MCF 10A (cell line): ENCODE measurements around the gene STOML1. TPM values are rescaled to one million over a fixed set of nuclear protein-coding genes. Genes with fewer than 3 reads are reported as not detected.

Source experiments
- BruUV-seq: library from RNA; stranded (reverse); fragments of 400-500 nt; replicated peaks from 2 replicates; lab custom pipeline; 2021; lab: Mats Ljungman, UMichigan
- CTCF ChIA-PET: fragments of 300-600 bp; sonication (Branson Sonifier 250); formaldehyde crosslinking; extraction: SDS; loops from one replicate; lab custom pipeline; 2021; ENCODE audit warnings: antibody characterized with exemption, inconsistent platforms; lab: Yijun Ruan, JAX
- POLR2A ChIA-PET: fragments of 300-600, 350-650 bp; sonication (Branson Sonifier 250); formaldehyde crosslinking; extraction: SDS; loops from one replicate; lab custom pipeline; 2020; ENCODE audit warnings: antibody characterized with exemption, inconsistent platforms; lab: Yijun Ruan, JAX
- DNase-seq: peaks from one replicate; pipeline ENCODE4 v3.0.0-alpha.2; 2018; ENCODE audit not compliant: unreplicated experiment
- H3K27ac Mint-ChIP-seq: one replicate; pipeline ENCODE4 v1.8.0; 2022; ENCODE audit warnings: mild to moderate bottlenecking, low read depth, mixed read lengths; ENCODE audit not compliant: unreplicated experiment
- H3K27me3 Mint-ChIP-seq: one replicate; pipeline ENCODE4 v1.8.0; 2022; ENCODE audit warnings: mixed read lengths; ENCODE audit not compliant: insufficient read depth, unreplicated experiment
- H3K36me3 Mint-ChIP-seq: one replicate; pipeline ENCODE4 v1.8.0; 2022; ENCODE audit warnings: mild to moderate bottlenecking, moderate library complexity, mixed read lengths; ENCODE audit not compliant: insufficient read depth, unreplicated experiment
- H3K4me1 Mint-ChIP-seq: one replicate; pipeline ENCODE4 v1.8.0; 2022; ENCODE audit warnings: mixed read lengths; ENCODE audit not compliant: insufficient read depth, unreplicated experiment
- H3K4me3 Mint-ChIP-seq: one replicate; pipeline ENCODE4 v1.8.0; 2022; ENCODE audit warnings: mild to moderate bottlenecking, moderate library complexity, mixed read lengths; ENCODE audit not compliant: unreplicated experiment
- H3K9me3 Mint-ChIP-seq: one replicate; pipeline ENCODE4 v1.8.0; 2022; ENCODE audit warnings: mixed read lengths; ENCODE audit not compliant: unreplicated experiment
- intact Hi-C: fragments of 100-400 bp; cut with micrococcal nuclease; formaldehyde crosslinking; loops from 2 replicates; pipeline ENCODE4 v1.14.1; 2022
- total RNA-seq: library from RNA; stranded (reverse); gene quantifications from 2 replicates; pipeline ENCODE4 v1.2.3, GENCODE V29; 2022
- TF ChIP-seq, protein P1 (sequence below): fragments of 200-600 bp; IDR thresholded peaks from one replicate; pipeline ENCODE4 v1.8.0; 2022; ENCODE audit warnings: antibody characterized with exemption, mild to moderate bottlenecking; ENCODE audit not compliant: unreplicated experiment

STOML1 gene
- total RNA-seq, 1 experiment from 2014 or later: 17.6 TPM

DNA sequence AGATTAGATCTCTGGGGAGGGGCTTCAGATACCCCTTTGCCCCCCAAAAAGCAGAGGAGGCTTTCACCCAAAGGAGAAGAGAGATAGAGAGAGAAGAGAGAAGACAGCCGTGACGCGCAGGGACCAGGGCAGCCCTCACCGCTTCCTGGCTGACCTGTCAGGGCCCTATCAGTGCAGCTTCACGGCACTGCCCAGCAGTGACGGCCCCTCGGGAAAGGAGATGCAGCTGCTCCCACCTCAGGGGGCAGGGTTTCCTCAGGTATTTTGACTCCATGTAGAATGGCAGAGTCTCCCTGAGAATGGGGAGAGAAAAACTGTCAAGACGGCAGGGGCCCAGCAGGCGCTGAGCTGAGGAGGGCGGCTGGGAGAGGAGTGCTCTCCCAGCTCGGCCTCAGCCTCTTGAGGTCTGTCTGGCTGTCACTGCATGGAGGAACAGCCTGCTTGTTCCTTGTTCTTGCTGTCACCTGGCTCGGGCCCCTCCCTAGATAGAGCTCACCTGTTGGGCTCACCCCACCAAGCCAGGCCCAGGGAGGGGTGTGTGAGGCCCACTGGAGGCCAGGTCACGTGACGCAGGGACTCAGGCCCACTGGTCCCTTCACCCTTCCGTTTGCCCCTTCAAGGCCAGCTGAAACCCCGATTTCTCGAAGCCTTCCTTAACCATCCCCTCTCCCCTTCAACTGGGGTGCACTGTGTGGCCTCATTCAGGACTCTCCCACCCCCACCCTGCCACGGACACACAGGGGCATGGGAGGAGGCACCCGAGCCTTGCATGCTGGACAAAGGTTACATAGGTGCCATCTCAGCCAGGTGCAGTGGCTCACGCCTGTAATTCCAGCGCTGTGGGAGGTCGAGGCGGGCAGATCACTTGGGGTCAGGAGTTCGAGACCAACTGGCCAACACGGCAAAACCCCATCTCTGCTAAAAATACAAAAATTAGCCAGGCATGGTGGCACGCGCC lies 37.6 kb downstream of the STOML1 start:
- no peak for DNase-seq
- TF ChIP-seq, protein P1, sequence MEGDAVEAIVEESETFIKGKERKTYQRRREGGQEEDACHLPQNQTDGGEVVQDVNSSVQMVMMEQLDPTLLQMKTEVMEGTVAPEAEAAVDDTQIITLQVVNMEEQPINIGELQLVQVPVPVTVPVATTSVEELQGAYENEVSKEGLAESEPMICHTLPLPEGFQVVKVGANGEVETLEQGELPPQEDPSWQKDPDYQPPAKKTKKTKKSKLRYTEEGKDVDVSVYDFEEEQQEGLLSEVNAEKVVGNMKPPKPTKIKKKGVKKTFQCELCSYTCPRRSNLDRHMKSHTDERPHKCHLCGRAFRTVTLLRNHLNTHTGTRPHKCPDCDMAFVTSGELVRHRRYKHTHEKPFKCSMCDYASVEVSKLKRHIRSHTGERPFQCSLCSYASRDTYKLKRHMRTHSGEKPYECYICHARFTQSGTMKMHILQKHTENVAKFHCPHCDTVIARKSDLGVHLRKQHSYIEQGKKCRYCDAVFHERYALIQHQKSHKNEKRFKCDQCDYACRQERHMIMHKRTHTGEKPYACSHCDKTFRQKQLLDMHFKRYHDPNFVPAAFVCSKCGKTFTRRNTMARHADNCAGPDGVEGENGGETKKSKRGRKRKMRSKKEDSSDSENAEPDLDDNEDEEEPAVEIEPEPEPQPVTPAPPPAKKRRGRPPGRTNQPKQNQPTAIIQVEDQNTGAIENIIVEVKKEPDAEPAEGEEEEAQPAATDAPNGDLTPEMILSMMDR: no peak
- POLR2A ChIA-PET: no interaction called here
- H3K36me3 Mint-ChIP-seq: peaks cover 5% of the 10 kb centered on the region
- no TSS peak for BruUV-seq
- H3K4me3 Mint-ChIP-seq: no peak overlapping the region
- no peaks in the 10 kb centered on the region for H3K9me3 Mint-ChIP-seq
- intact Hi-C loops: loop anchor here (5.0 kb wide), 1 partner anchor 368 kb away; no protein-coding TSS in a partner anchor
- H3K4me1 Mint-ChIP-seq: peaks cover 34% of the 10 kb centered on the region
- CTCF ChIA-PET: interaction anchor here (0.5 to 1.6 kb wide), 4 partner anchors 10 to 1387 kb away, joined by 3 to 8 read pairs (median 4); no protein-coding TSS in a partner anchor
- H3K27me3 Mint-ChIP-seq: no peaks in the 10 kb centered on the region
- no peak overlapping the region for H3K27ac Mint-ChIP-seq

DNA sequence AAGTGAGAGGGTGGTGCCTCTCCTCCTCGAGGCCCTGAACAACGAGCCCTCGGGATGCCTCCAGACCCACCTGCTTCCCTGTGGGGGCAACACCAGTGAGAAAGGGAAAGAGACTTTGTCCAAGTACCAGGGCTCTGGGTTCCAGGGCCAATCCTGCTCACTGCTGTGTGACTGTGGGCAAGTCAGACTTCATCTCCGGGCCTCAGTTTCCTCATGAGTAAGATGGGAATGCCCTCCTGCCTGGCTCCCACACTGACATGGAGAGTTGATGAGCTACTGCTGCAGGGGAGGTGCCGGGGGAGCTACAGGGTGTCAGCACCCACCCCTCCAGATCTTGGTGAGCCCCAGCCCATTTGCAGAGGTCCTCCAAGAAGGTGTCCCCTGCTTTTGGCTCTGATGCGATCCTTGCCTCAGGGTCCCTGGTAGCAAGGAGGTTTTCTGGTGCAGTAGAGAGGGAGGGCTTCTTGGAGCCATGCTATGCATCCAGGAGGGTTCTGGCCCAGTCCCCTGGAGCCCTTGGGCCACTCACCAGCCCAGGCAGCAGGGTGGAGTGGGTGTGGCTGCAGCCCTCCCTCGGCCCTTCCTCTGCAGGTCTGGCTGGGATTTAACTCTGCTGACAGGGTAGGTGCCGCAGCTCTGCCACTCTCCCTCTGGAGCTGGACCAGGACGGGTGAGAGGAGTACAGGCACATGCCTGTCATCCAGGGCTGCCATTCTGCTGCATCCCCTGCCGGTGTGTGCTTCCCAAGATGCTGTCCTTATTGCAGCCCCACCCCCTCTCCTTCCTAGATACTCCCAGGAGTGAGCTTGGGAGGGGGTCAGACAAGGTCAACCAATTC lies 39.0 kb downstream of the STOML1 start:
- no TSS peak for BruUV-seq
- intact Hi-C loops: no loop called here
- Mint-ChIP-seq H3K27me3 (no peaks in the 10 kb centered on the region), H3K4me1 (peaks cover 27% of the 10 kb centered on the region), H3K4me3 (no peak overlapping the region), H3K9me3 (no peaks in the 10 kb centered on the region), H3K36me3 (peaks cover 5% of the 10 kb centered on the region), H3K27ac (no peak overlapping the region)
- CTCF ChIA-PET: interaction anchor here (0.6 to 1.6 kb wide), 5 partner anchors 8 to 369 kb away, joined by 3 to 8 read pairs (median 3); no protein-coding TSS in a partner anchor
- POLR2A ChIA-PET: no interaction called here
- no peak for DNase-seq
- TF ChIP-seq, protein P1: no peak

DNA sequence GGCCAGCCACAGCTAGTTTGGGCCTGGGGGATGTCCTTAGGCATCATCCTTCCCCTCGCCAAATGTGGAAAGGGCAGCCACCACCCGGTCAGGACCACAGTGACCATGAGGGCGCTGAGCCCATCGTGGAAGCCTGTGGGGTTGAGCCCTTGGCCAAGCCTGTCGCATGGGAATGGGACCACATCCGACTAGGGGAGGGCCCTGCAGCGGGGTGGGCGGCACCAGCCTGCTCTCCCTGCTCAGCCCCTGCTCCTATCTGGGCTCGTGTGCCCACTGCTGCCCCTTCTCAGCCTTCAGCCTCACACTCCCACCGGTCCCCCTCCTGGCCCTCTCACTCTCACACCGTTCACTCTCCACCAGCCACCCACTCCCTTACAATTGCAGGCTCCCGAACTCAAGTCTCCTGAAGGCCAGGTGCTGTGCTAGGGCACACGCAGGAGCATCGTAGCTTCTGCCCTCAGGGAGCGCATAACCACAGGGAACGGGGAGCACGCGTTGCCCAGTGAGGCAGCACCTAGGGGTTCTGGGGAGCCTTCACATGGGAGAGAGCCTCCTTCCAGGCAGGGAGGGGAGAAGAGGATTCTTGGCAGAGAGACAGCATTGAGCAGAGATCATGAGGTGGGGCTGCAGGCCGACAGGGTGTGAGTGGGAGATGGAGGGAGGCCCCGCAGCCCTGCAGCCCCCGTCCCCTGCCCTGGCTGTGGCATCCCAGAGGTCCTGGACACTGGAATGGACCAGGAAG lies 39.8 kb downstream of the STOML1 start:
- no peak overlapping the region for H3K4me3 Mint-ChIP-seq
- intact Hi-C loops: no loop called here
- TF ChIP-seq, protein P1: no peak
- H3K9me3 Mint-ChIP-seq: no peaks in the 10 kb centered on the region
- POLR2A ChIA-PET: no interaction called here
- DNase-seq: no peak
- H3K4me1 Mint-ChIP-seq: peaks cover 19% of the 10 kb centered on the region
- no peak overlapping the region for H3K27ac Mint-ChIP-seq
- CTCF ChIA-PET: interaction anchor here (0.6 to 1.0 kb wide), 3 partner anchors 9 to 118 kb away, joined by 3 read pairs; no protein-coding TSS in a partner anchor
- H3K27me3 Mint-ChIP-seq: no peaks in the 10 kb centered on the region
- H3K36me3 Mint-ChIP-seq: peaks cover 5% of the 10 kb centered on the region
- BruUV-seq: no TSS peak
